ENCODE measurements around the gene MPL. TPM values are rescaled to one million over a fixed set of nuclear protein-coding genes. Genes with fewer than 3 reads are reported as not detected.

MPL gene
- total RNA-seq, 2 donors from 2014 or later, result 0.39 TPM; not detected in 1

- Histone ChIP-seq H3K9me3 (no peaks in the 10 kb centered on the region), H3K4me3 (no peak overlapping the region), H3K27me3 (no peaks in the 10 kb centered on the region), H3K36me3 (no peaks in the 10 kb centered on the region), H3K4me1 (peaks cover 0 to 25% of the 10 kb centered on the region in 2 donors), H3K27ac (no peak overlapping the region)
- no peak for DNase-seq (ENCODE audit: low spot score)
- TF ChIP-seq CTCF (IDR thresholded peaks at IDR 0.05), result no peak
Observed at GRCh38 chr1:43352881-43353280, 15.3 kb downstream of the MPL start.

- no peak for TF ChIP-seq CTCF (IDR thresholded peaks at IDR 0.05)
- Histone ChIP-seq H3K4me3 (no peak overlapping the region), H3K27ac (no peak overlapping the region), H3K9me3 (no peaks in the 10 kb centered on the region), H3K27me3 (no peaks in the 10 kb centered on the region), H3K4me1 (peaks cover 0 to 22% of the 10 kb centered on the region in 2 donors), H3K36me3 (no peaks in the 10 kb centered on the region)
- no peak for DNase-seq (ENCODE audit: low spot score)
Observed at GRCh38 chr1:43354471-43354870, 16.9 kb downstream of the MPL start.

- Histone ChIP-seq H3K4me3 (no peak overlapping the region), H3K9me3 (no peaks in the 10 kb centered on the region), H3K36me3 (no peaks in the 10 kb centered on the region), H3K27ac (no peak overlapping the region), H3K4me1 (peaks cover 0 to 19% of the 10 kb centered on the region in 2 donors), H3K27me3 (no peaks in the 10 kb centered on the region)
- DNase-seq (ENCODE audit: low spot score), result no peak
- TF ChIP-seq CTCF (IDR thresholded peaks at IDR 0.05), result no peak
Observed at GRCh38 chr1:43354936-43355335, 17.3 kb downstream of the MPL start.

- Histone ChIP-seq H3K4me3 (no peak overlapping the region), H3K27me3 (no peaks in the 10 kb centered on the region), H3K4me1 (peaks cover 0 to 14% of the 10 kb centered on the region in 2 donors), H3K27ac (peak overlapping the region in 1 of 2 donors; percentile 95), H3K36me3 (peaks cover 7% of the 10 kb centered on the region), H3K9me3 (no peaks in the 10 kb centered on the region)
- TF ChIP-seq CTCF (IDR thresholded peaks at IDR 0.05), result no peak
- no peak for DNase-seq (ENCODE audit: low spot score)
Observed at GRCh38 chr1:43357251-43357650, 19.6 kb downstream of the MPL start.

- no peaks in the 10 kb centered on the region for H3K27me3 ChIP-seq
- H3K27ac ChIP-seq, result peak overlapping the region; percentile 90 to 95
- peak in 1 of 2 donors; percentile 44 for TF ChIP-seq CTCF (IDR thresholded peaks at IDR 0.05)
- H3K4me3 ChIP-seq, result peak overlapping the region; percentile 63 to 73
- no peaks in the 10 kb centered on the region for H3K9me3 ChIP-seq
- peaks cover 16% of the 10 kb centered on the region for H3K36me3 ChIP-seq
- H3K4me1 ChIP-seq, result peaks cover 0 to 14% of the 10 kb centered on the region in 2 donors
- DNase-seq (ENCODE audit: low spot score), result no peak
Observed at GRCh38 chr1:43358121-43358745, 20.6 kb downstream of the MPL start.

Data from right atrium auricular region (tissue), 2 donors.